BLaER1 (cell line): ENCODE data around the gene ARID3A.

Source experiments
- H3K27ac ChIP-seq: shearing (Covaris generic); formaldehyde crosslinking; 2 replicates; pipeline ENCODE4 v1.8.1; 2022
- H3K27me3 ChIP-seq: shearing (Covaris generic); formaldehyde crosslinking; 2 replicates; pipeline ENCODE4 v1.8.1; 2022
- H3K36me3 ChIP-seq: shearing (Covaris generic); formaldehyde crosslinking; 2 replicates; pipeline ENCODE4 v1.8.1; 2022
- H3K4me1 ChIP-seq: shearing (Covaris generic); formaldehyde crosslinking; 2 replicates; pipeline ENCODE4 v1.8.1; 2022
- H3K4me2 ChIP-seq: shearing (Covaris generic); formaldehyde crosslinking; 2 replicates; pipeline ENCODE4 v1.8.1; 2022
- H3K4me3 ChIP-seq: shearing (Covaris generic); formaldehyde crosslinking; 2 replicates; pipeline ENCODE4 v1.8.1; 2022
- H3K9ac ChIP-seq: shearing (Covaris generic); formaldehyde crosslinking; 2 replicates; pipeline ENCODE4 v1.8.1; 2022
- H3K9me3 ChIP-seq: shearing (Covaris generic); formaldehyde crosslinking; 2 replicates; pipeline ENCODE4 v1.8.1; 2022
- H4K20me1 ChIP-seq: shearing (Covaris generic); formaldehyde crosslinking; 2 replicates; pipeline ENCODE4 v1.8.1; 2022
- Cebpa-rat ChIP-seq: shearing (Covaris generic); IDR thresholded peaks from 2 replicates; pipeline ENCODE4 v1.8.1; 2022

ARID3A gene

GRCh38 chr19:920051-920864, 5.6 kb upstream of the ARID3A start:
- peaks cover 66% of the 10 kb centered on the region for H3K27me3 ChIP-seq
- no peak for TF ChIP-seq Cebpa-rat
- H3K4me1 ChIP-seq = peaks cover 51% of the 10 kb centered on the region
- H3K4me3 ChIP-seq = peak overlapping the region; percentile 54
- H3K9ac ChIP-seq = no peak overlapping the region
- H3K36me3 ChIP-seq = no peaks in the 10 kb centered on the region
- H3K9me3 ChIP-seq = no peaks in the 10 kb centered on the region
- H3K27ac ChIP-seq = no peak overlapping the region
- H4K20me1 ChIP-seq = peaks cover 34% of the 10 kb centered on the region
- peak overlapping the region; percentile 75 for H3K4me2 ChIP-seq

- Histone ChIP-seq H3K9me3 (no peaks in the 10 kb centered on the region), H4K20me1 (peaks cover 34% of the 10 kb centered on the region), H3K4me1 (peaks cover 45% of the 10 kb centered on the region), H3K4me2 (peak overlapping the region; percentile 91), H3K27ac (peak overlapping the region; percentile 91), H3K27me3 (peaks cover 25% of the 10 kb centered on the region), H3K4me3 (peak overlapping the region; percentile 90), H3K9ac (peak overlapping the region; percentile 91), H3K36me3 (peaks cover 11% of the 10 kb centered on the region)
- TF ChIP-seq Cebpa-rat = no peak
These were observed 1.2 kb upstream of the ARID3A start for GRCh38 chr19:924553-925086.

- H3K9me3 ChIP-seq = no peaks in the 10 kb centered on the region
- peak overlapping the region; percentile 91 for H3K27ac ChIP-seq
- H3K4me2 ChIP-seq = peak overlapping the region; percentile 91
- H3K36me3 ChIP-seq = peaks cover 16% of the 10 kb centered on the region
- H3K9ac ChIP-seq = peak overlapping the region; percentile 91
- H3K27me3 ChIP-seq = peaks cover 20% of the 10 kb centered on the region
- peaks cover 34% of the 10 kb centered on the region for H4K20me1 ChIP-seq
- H3K4me1 ChIP-seq = peaks cover 40% of the 10 kb centered on the region
- peak overlapping the region; percentile 90 for H3K4me3 ChIP-seq
- no peak for TF ChIP-seq Cebpa-rat
These were observed 729 bp upstream of the ARID3A start for GRCh38 chr19:925087-925525.

GRCh38 chr19:926323-926588, 421 bp downstream of the ARID3A start:
- TF ChIP-seq Cebpa-rat = no peak
- peak overlapping the region; percentile 91 for H3K9ac ChIP-seq

GRCh38 chr19:926589-927350, 935 bp downstream of the ARID3A start:
- H3K27me3 ChIP-seq = 0 out of 2 replicates have a peak, but pooled peaks cover 5% of the 10 kb centered on the region
- H3K4me2 ChIP-seq = peak overlapping the region; percentile 79
- H3K27ac ChIP-seq = peak overlapping the region; percentile 91
- H3K36me3 ChIP-seq = peaks cover 30% of the 10 kb centered on the region
- no peaks in the 10 kb centered on the region for H3K9me3 ChIP-seq
- H3K4me1 ChIP-seq = peaks cover 35% of the 10 kb centered on the region
- peak overlapping the region; percentile 90 for H3K4me3 ChIP-seq
- peaks cover 37% of the 10 kb centered on the region for H4K20me1 ChIP-seq
- TF ChIP-seq Cebpa-rat = no peak
- H3K9ac ChIP-seq = peak overlapping the region; percentile 91

More at GRCh38 chr19:926323-926588, 421 bp downstream of the ARID3A start:
- H4K20me1 ChIP-seq = peaks cover 33% of the 10 kb centered on the region
- no peaks in the 10 kb centered on the region for H3K9me3 ChIP-seq
- H3K4me3 ChIP-seq = peak overlapping the region; percentile 90
- H3K27me3 ChIP-seq = peaks cover 8% of the 10 kb centered on the region
- peak overlapping the region; percentile 91 for H3K27ac ChIP-seq
- peaks cover 25% of the 10 kb centered on the region for H3K36me3 ChIP-seq
- peak overlapping the region; percentile 79 for H3K4me2 ChIP-seq
- H3K4me1 ChIP-seq = peaks cover 33% of the 10 kb centered on the region

- Histone ChIP-seq H3K27me3 (0 out of 2 replicates have a peak, but pooled peaks cover 3% of the 10 kb centered on the region), H3K36me3 (peaks cover 34% of the 10 kb centered on the region), H3K4me1 (peaks cover 41% of the 10 kb centered on the region), H3K9ac (peak overlapping the region; percentile 91; the same call in 1 of the 2 replicates), H3K4me3 (peak overlapping the region; percentile 90), H3K4me2 (peak overlapping the region; percentile 79), H3K27ac (no peak overlapping the region; the same call in 1 of the 2 replicates), H3K9me3 (no peaks in the 10 kb centered on the region), H4K20me1 (peaks cover 43% of the 10 kb centered on the region)
- no peak for TF ChIP-seq Cebpa-rat
These were observed 1.5 kb downstream of the ARID3A start for GRCh38 chr19:927351-927779.

- Histone ChIP-seq H3K4me2 (peak overlapping the region; percentile 79), H3K4me3 (peak overlapping the region; percentile 90), H3K27ac (peak overlapping the region; percentile 38; the same call in 1 of the 2 replicates), H3K27me3 (no peaks in the 10 kb centered on the region), H3K9ac (no peak overlapping the region; the same call in 1 of the 2 replicates), H3K4me1 (peaks cover 46% of the 10 kb centered on the region), H4K20me1 (peaks cover 48% of the 10 kb centered on the region), H3K9me3 (no peaks in the 10 kb centered on the region), H3K36me3 (peaks cover 34% of the 10 kb centered on the region)
- TF ChIP-seq Cebpa-rat = no peak
These were observed 2.1 kb downstream of the ARID3A start for GRCh38 chr19:927780-928401.

- no peak overlapping the region for H3K9ac ChIP-seq
- H3K36me3 ChIP-seq = peaks cover 37% of the 10 kb centered on the region
- H3K9me3 ChIP-seq = no peaks in the 10 kb centered on the region
- H3K27ac ChIP-seq = no peak overlapping the region
- H3K4me2 ChIP-seq = peak overlapping the region; percentile 79
- peaks cover 56% of the 10 kb centered on the region for H4K20me1 ChIP-seq
- H3K4me1 ChIP-seq = peaks cover 50% of the 10 kb centered on the region
- no peaks in the 10 kb centered on the region for H3K27me3 ChIP-seq
- no peak for TF ChIP-seq Cebpa-rat
- H3K4me3 ChIP-seq = no peak overlapping the region
These were observed 2.8 kb downstream of the ARID3A start for GRCh38 chr19:928471-929202.
